ENCODE data around the gene PSME3.
"Not testable (repeated sequence)": the region's sequence is repeated elsewhere in the genome, so short reads cannot be mapped to it uniquely, and the experiment has no call there.

Gene PSME3

GRCh38 chr17:42871647-42872046 lies 38.5 kb downstream of the PSME3 start:
- H3K36me3 Mint-ChIP-seq (ENCODE audit: low read depth) = no peaks in the 10 kb centered on the region
- H3K27me3 Mint-ChIP-seq (ENCODE audit: low read depth) = no peaks in the 10 kb centered on the region
- no peak overlapping the region for H3K4me3 Mint-ChIP-seq

GRCh38 chr17:42872251-42872965 lies 39.2 kb downstream of the PSME3 start:
- Mint-ChIP-seq H3K27ac (no peak overlapping the region), H3K36me3 (ENCODE audit: low read depth) (no peaks in the 10 kb centered on the region)

More at GRCh38 chr17:42871647-42872046, 38.5 kb downstream of the PSME3 start:
- Mint-ChIP-seq H3K27ac (no peak overlapping the region), H3K4me1 (ENCODE audit: low read depth) (no peaks in the 10 kb centered on the region), H3K9me3 (no peaks in the 10 kb centered on the region)

GRCh38 chr17:42873315-42873714 lies 40.1 kb downstream of the PSME3 start:
- H3K27ac Mint-ChIP-seq = no peak overlapping the region
- H3K4me3 Mint-ChIP-seq = no peak overlapping the region
- H3K36me3 Mint-ChIP-seq (ENCODE audit: low read depth) = no peaks in the 10 kb centered on the region
- peaks cover 5% of the 10 kb centered on the region for H3K27me3 Mint-ChIP-seq (ENCODE audit: low read depth)
- H3K9me3 Mint-ChIP-seq = no peaks in the 10 kb centered on the region
- no peaks in the 10 kb centered on the region for H3K4me1 Mint-ChIP-seq (ENCODE audit: low read depth)

More at GRCh38 chr17:42872251-42872965, 39.2 kb downstream of the PSME3 start:
- Mint-ChIP-seq H3K9me3 (no peaks in the 10 kb centered on the region), H3K4me1 (ENCODE audit: low read depth) (no peaks in the 10 kb centered on the region), H3K27me3 (ENCODE audit: low read depth) (peaks cover 4% of the 10 kb centered on the region), H3K4me3 (no peak overlapping the region)

- not testable (repeated sequence) for H3K36me3 Mint-ChIP-seq (ENCODE audit: low read depth); H3K4me3 Mint-ChIP-seq; H3K27me3 Mint-ChIP-seq (ENCODE audit: low read depth); H3K4me1 Mint-ChIP-seq (ENCODE audit: low read depth); H3K27ac Mint-ChIP-seq; H3K9me3 Mint-ChIP-seq
Measured at GRCh38 chr17:42873932-42874695, 40.9 kb downstream of the PSME3 start.

GRCh38 chr17:42877037-42877436 lies 43.8 kb downstream of the PSME3 start:
- Mint-ChIP-seq H3K9me3 (no peaks in the 10 kb centered on the region), H3K4me1 (ENCODE audit: low read depth) (no peaks in the 10 kb centered on the region), H3K27ac (no peak overlapping the region), H3K36me3 (ENCODE audit: low read depth) (no peaks in the 10 kb centered on the region), H3K4me3 (no peak overlapping the region), H3K27me3 (ENCODE audit: low read depth) (peaks cover 5% of the 10 kb centered on the region)

GRCh38 chr17:42878123-42878880 lies 45.1 kb downstream of the PSME3 start:
- no peaks in the 10 kb centered on the region for H3K9me3 Mint-ChIP-seq
- no peaks in the 10 kb centered on the region for H3K4me1 Mint-ChIP-seq (ENCODE audit: low read depth)
- no peak overlapping the region for H3K4me3 Mint-ChIP-seq
- peaks cover 5% of the 10 kb centered on the region for H3K27me3 Mint-ChIP-seq (ENCODE audit: low read depth)
- no peaks in the 10 kb centered on the region for H3K36me3 Mint-ChIP-seq (ENCODE audit: low read depth)
- H3K27ac Mint-ChIP-seq = no peak overlapping the region

GRCh38 chr17:42878924-42879595 lies 45.9 kb downstream of the PSME3 start:
- H3K27ac Mint-ChIP-seq = no peak overlapping the region
- no peaks in the 10 kb centered on the region for H3K9me3 Mint-ChIP-seq
- no peak overlapping the region for H3K4me3 Mint-ChIP-seq
- no peaks in the 10 kb centered on the region for H3K4me1 Mint-ChIP-seq (ENCODE audit: low read depth)
- no peaks in the 10 kb centered on the region for H3K36me3 Mint-ChIP-seq (ENCODE audit: low read depth)
- peaks cover 5% of the 10 kb centered on the region for H3K27me3 Mint-ChIP-seq (ENCODE audit: low read depth)

- no peak overlapping the region for H3K4me3 Mint-ChIP-seq
- no peaks in the 10 kb centered on the region for H3K4me1 Mint-ChIP-seq (ENCODE audit: low read depth)
- no peaks in the 10 kb centered on the region for H3K9me3 Mint-ChIP-seq
- H3K27ac Mint-ChIP-seq = no peak overlapping the region
- H3K36me3 Mint-ChIP-seq (ENCODE audit: low read depth) = no peaks in the 10 kb centered on the region
- peaks cover 5% of the 10 kb centered on the region for H3K27me3 Mint-ChIP-seq (ENCODE audit: low read depth)
Measured at GRCh38 chr17:42879596-42879985, 46.4 kb downstream of the PSME3 start.

GRCh38 chr17:42880776-42881310 lies 47.6 kb downstream of the PSME3 start:
- no peak overlapping the region for H3K27ac Mint-ChIP-seq
- H3K4me1 Mint-ChIP-seq (ENCODE audit: low read depth) = no peaks in the 10 kb centered on the region
- no peaks in the 10 kb centered on the region for H3K36me3 Mint-ChIP-seq (ENCODE audit: low read depth)
- no peaks in the 10 kb centered on the region for H3K9me3 Mint-ChIP-seq
- peaks cover 5% of the 10 kb centered on the region for H3K27me3 Mint-ChIP-seq (ENCODE audit: low read depth)
- H3K4me3 Mint-ChIP-seq = no peak overlapping the region

- not testable (repeated sequence) for H3K4me1 Mint-ChIP-seq (ENCODE audit: low read depth); H3K36me3 Mint-ChIP-seq (ENCODE audit: low read depth); H3K9me3 Mint-ChIP-seq; H3K27me3 Mint-ChIP-seq (ENCODE audit: low read depth); H3K27ac Mint-ChIP-seq; H3K4me3 Mint-ChIP-seq
Measured at GRCh38 chr17:42881706-42882105, 48.5 kb downstream of the PSME3 start.

GRCh38 chr17:42882166-42882565 lies 49.0 kb downstream of the PSME3 start:
- Mint-ChIP-seq H3K4me3 (no peak overlapping the region), H3K36me3 (ENCODE audit: low read depth) (no peaks in the 10 kb centered on the region), H3K27me3 (ENCODE audit: low read depth) (peaks cover 3% of the 10 kb centered on the region), H3K9me3 (no peaks in the 10 kb centered on the region), H3K27ac (no peak overlapping the region), H3K4me1 (ENCODE audit: low read depth) (peaks cover 2% of the 10 kb centered on the region)

- no peaks in the 10 kb centered on the region for H3K27me3 Mint-ChIP-seq (ENCODE audit: low read depth)
- H3K36me3 Mint-ChIP-seq (ENCODE audit: low read depth) = no peaks in the 10 kb centered on the region
- no peaks in the 10 kb centered on the region for H3K9me3 Mint-ChIP-seq
- H3K27ac Mint-ChIP-seq = no peak overlapping the region
- H3K4me3 Mint-ChIP-seq = no peak overlapping the region
- H3K4me1 Mint-ChIP-seq (ENCODE audit: low read depth) = peaks cover 2% of the 10 kb centered on the region
Measured at GRCh38 chr17:42883802-42884558, 50.8 kb downstream of the PSME3 start.

GRCh38 chr17:42885806-42886205 lies 52.6 kb downstream of the PSME3 start:
- H3K27ac Mint-ChIP-seq; H3K27me3 Mint-ChIP-seq (ENCODE audit: low read depth); H3K4me3 Mint-ChIP-seq; H3K36me3 Mint-ChIP-seq (ENCODE audit: low read depth); H3K4me1 Mint-ChIP-seq (ENCODE audit: low read depth); H3K9me3 Mint-ChIP-seq: not testable (repeated sequence)

Data from T-helper 1 cell treated with Interleukin-12 subunit alpha and Interleukin-12 subunit beta and Interleukin-4 antibody, amounts not matched to agents 30 μg/mL and 1 μg/mL, for 36 hours (primary cell).